GM06990 (cell line): ENCODE results near the gene C18orf32.
"Not testable (repeated sequence)": the region's sequence is repeated elsewhere in the genome, so short reads cannot be mapped to it uniquely, and the experiment has no call there.

Experiments used
- DNase-seq: peaks from one replicate; pipeline ENCODE4 v3.0.0-alpha.2; 2011; ENCODE audit not compliant: insufficient read length; ENCODE audit errors: extremely low read depth
- H3K27me3 ChIP-seq: replicated peaks from 2 replicates; pipeline ENCODE4 v1.6.0; 2011; ENCODE audit warnings: low read length; ENCODE audit not compliant: control insufficient read depth, insufficient read depth
- H3K36me3 ChIP-seq: 2 replicates; pipeline ENCODE4 v1.5.1; 2011; ENCODE audit warnings: low read length; ENCODE audit not compliant: control insufficient read depth, insufficient read depth
- H3K4me3 ChIP-seq: replicated peaks from 2 replicates; pipeline ENCODE4 v1.5.1; 2011; ENCODE audit warnings: low read depth, mild to moderate bottlenecking, control low read depth, low read length
- CTCF ChIP-seq: IDR thresholded peaks from 2 replicates; pipeline ENCODE4 v1.5.1; 2011; ENCODE audit warnings: low read length, control low read depth, mild to moderate bottlenecking, inconsistent platforms; ENCODE audit not compliant: insufficient read depth, poor library complexity, severe bottlenecking

Gene C18orf32

GRCh38 chr18:49481907-49482306 lies 5.1 kb downstream of the C18orf32 start:
- no peak for TF ChIP-seq CTCF
- H3K36me3 ChIP-seq: peaks cover 7% of the 10 kb centered on the region
- no peak for DNase-seq

GRCh38 chr18:49481317-49481716 lies 5.7 kb downstream of the C18orf32 start:
- no peak for DNase-seq
- no peaks in the 10 kb centered on the region for H3K27me3 ChIP-seq
- no peak overlapping the region for H3K4me3 ChIP-seq
- TF ChIP-seq CTCF: no peak
- H3K36me3 ChIP-seq: peaks cover 7% of the 10 kb centered on the region

More at GRCh38 chr18:49481907-49482306, 5.1 kb downstream of the C18orf32 start:
- H3K4me3 ChIP-seq: no peak overlapping the region
- H3K27me3 ChIP-seq: no peaks in the 10 kb centered on the region

- H3K27me3 ChIP-seq: no peaks in the 10 kb centered on the region
- no peak for DNase-seq
- no peak overlapping the region for H3K4me3 ChIP-seq
- TF ChIP-seq CTCF: no peak
- H3K36me3 ChIP-seq: peaks cover 7% of the 10 kb centered on the region
These were observed 7.5 kb downstream of the C18orf32 start for GRCh38 chr18:49479381-49480137.

GRCh38 chr18:49476664-49477411 lies 10.2 kb downstream of the C18orf32 start:
- no peak for TF ChIP-seq CTCF
- DNase-seq: no peak
- no peak overlapping the region for H3K4me3 ChIP-seq

GRCh38 chr18:49474935-49475334 lies 12.1 kb downstream of the C18orf32 start:
- not testable (repeated sequence) for H3K4me3 ChIP-seq, DNase-seq, H3K36me3 ChIP-seq, H3K27me3 ChIP-seq

More at GRCh38 chr18:49476664-49477411, 10.2 kb downstream of the C18orf32 start:
- Histone ChIP-seq H3K27me3 (no peaks in the 10 kb centered on the region), H3K36me3 (peaks cover 7% of the 10 kb centered on the region)

GRCh38 chr18:49473721-49474120 lies 13.3 kb downstream of the C18orf32 start:
- Histone ChIP-seq H3K27me3 (no peaks in the 10 kb centered on the region), H3K4me3 (no peak overlapping the region), H3K36me3 (no peaks in the 10 kb centered on the region)
- no peak for TF ChIP-seq CTCF
- no peak for DNase-seq
